Measurements from ENCODE around the gene PLEKHA4. TPM values are rescaled to one million over a fixed set of nuclear protein-coding genes. Genes with fewer than 3 reads are reported as not detected.

PLEKHA4 gene
- total RNA-seq, 4 donors from 2014 or later = 11.4 to 27.4 (median 18.9) TPM

DNA sequence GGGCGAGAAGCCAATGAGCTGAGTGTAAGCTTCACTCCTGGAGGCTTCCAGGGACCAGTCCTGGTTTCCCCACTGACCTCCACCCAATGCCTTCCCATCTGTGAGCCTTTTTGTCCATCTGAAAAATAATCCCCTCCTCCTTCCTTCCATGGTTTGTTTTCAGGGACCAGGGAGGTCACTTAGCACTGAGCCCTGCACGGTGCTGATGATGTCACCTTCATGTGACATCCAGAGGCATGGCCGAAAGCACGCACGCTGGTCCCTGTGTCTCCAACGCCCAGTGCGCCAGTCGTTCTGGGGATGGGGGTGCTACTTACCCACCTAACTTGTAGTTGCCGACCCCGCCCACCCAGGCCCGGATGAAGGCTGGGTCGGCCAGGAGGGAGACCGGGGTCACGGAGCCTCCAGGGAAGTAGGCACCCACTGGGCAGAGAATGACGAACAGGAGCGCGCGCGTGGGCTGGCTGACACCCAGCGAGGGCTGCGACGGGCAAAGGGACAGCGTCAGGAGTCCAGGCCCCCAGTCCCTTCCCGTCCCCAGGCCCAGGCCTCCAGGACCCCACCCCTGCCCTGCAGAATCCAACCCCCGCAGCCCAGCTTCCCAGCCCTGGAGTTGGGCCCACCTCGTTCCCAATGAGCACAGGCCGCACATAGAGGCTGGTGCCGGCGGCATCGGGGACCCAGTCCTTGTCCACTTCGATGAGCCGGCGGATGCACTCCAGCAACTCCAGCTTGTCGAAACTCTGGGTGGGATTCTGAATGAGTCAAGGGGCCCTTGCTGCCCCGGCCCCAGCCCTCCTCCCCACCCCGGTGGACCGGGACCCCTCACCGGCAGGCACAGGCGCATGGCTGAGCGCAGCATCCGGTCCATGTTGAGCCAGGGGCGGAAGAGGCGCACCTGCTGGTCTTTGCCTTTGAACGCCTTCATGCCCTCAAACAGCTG lies 68.8 kb downstream of the PLEKHA4 start:
- Histone ChIP-seq H3K36me3 (peaks cover 7 to 33% (median 18%) of the 10 kb centered on the region in 4 donors), H3K9me3 (no peaks in the 10 kb centered on the region), H3K4me3 (no peak overlapping the region), H3K27ac (replicated peaks in 1 of 4) (peak overlapping the region in 2 of 4 donors; percentile 10 to 14), H3K4me1 (peaks cover 15 to 23% (median 20%) of the 10 kb centered on the region in 4 donors), H3K27me3 (no peaks in the 10 kb centered on the region)
- DNase-seq (ENCODE audit: extremely low spot score) = no peak
- TF ChIP-seq CTCF (IDR thresholded peaks at IDR 0.05) (no peak), POLR2A (IDR thresholded peaks at IDR 0.05; ENCODE audit: low read depth) (no peak), EP300 (IDR thresholded peaks at IDR 0.05) (no peak), POLR2AphosphoS5 (IDR thresholded peaks at IDR 0.05) (no peak)
- WGBS = 92% methylated on average over 38 of the region's 44 CpGs
- intact Hi-C loops (cut with DNase I) = loop anchor here (10.0 kb wide), 1 partner anchor 155 kb away; the partner anchor contains the start of gene CA11

DNA sequence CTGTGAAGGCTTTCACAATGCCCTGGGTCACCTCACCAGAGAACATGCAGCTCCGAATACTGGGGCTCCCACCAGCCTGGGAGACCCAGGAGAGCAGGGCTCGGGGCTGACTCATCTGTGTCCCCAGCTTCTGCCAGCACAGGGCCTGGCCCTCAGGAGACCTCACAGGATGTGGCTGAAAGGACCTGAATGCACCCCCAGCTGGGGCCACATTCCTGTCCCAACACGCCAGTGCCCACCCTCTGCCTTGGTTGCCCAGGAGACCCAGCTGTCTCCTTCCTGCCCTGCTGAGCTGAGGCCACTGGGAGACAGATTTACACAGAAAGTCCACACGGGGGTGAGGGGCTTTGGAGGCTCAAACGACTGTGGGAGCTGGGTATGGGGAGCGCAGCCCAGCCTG lies 69.5 kb downstream of the PLEKHA4 start:
- TF ChIP-seq POLR2A (IDR thresholded peaks at IDR 0.05; ENCODE audit: low read depth) (no peak), CTCF (IDR thresholded peaks at IDR 0.05) (no peak), POLR2AphosphoS5 (IDR thresholded peaks at IDR 0.05) (no peak), EP300 (IDR thresholded peaks at IDR 0.05) (no peak)
- no peaks in the 10 kb centered on the region for H3K27me3 ChIP-seq
- H3K36me3 ChIP-seq = peaks cover 7 to 31% (median 18%) of the 10 kb centered on the region in 4 donors
- DNase-seq (ENCODE audit: extremely low spot score) = no peak
- H3K4me3 ChIP-seq = no peak overlapping the region
- intact Hi-C loops (cut with DNase I) = loop anchor here (10.0 kb wide), 1 partner anchor 154 kb away; the partner anchor contains the start of gene CA11
- no peaks in the 10 kb centered on the region for H3K9me3 ChIP-seq
- H3K4me1 ChIP-seq = peaks cover 16 to 28% (median 23%) of the 10 kb centered on the region in 4 donors
- H3K27ac ChIP-seq (replicated peaks in 1 of 4) = peak overlapping the region in 2 of 4 donors; percentile 10 to 14
- WGBS = 89% methylated on average over 3 of the region's 6 CpGs

GRCh38 chr19:48797103-48797502 lies 71.3 kb downstream of the PLEKHA4 start:
- WGBS = 100% methylated on average over 5 of the region's 7 CpGs
- Histone ChIP-seq H3K9me3 (no peaks in the 10 kb centered on the region), H3K27me3 (no peaks in the 10 kb centered on the region), H3K4me3 (no peak overlapping the region), H3K4me1 (peaks cover 16 to 28% (median 23%) of the 10 kb centered on the region in 4 donors), H3K27ac (replicated peaks in 1 of 4) (peak overlapping the region in 2 of 4 donors; percentile 11 to 88), H3K36me3 (peaks cover 7 to 31% (median 18%) of the 10 kb centered on the region in 4 donors)
- intact Hi-C loops (cut with DNase I) = loop anchor here (10.0 kb wide), 1 partner anchor 152 kb away; the partner anchor contains the start of gene CA11
- TF ChIP-seq POLR2A (IDR thresholded peaks at IDR 0.05; ENCODE audit: low read depth) (no peak), POLR2AphosphoS5 (IDR thresholded peaks at IDR 0.05) (no peak), CTCF (IDR thresholded peaks at IDR 0.05) (no peak), EP300 (IDR thresholded peaks at IDR 0.05) (no peak)
- DNase-seq (ENCODE audit: extremely low spot score) = no peak

GRCh38 chr19:48796298-48797083 lies 71.9 kb downstream of the PLEKHA4 start:
- Histone ChIP-seq H3K27ac (replicated peaks in 1 of 4) (peak overlapping the region; percentile 86 to 92 (median 89)), H3K9me3 (no peaks in the 10 kb centered on the region), H3K27me3 (no peaks in the 10 kb centered on the region), H3K4me3 (no peak overlapping the region), H3K36me3 (peaks cover 7 to 31% (median 18%) of the 10 kb centered on the region in 4 donors), H3K4me1 (peaks cover 16 to 28% (median 23%) of the 10 kb centered on the region in 4 donors)
- DNase-seq (ENCODE audit: extremely low spot score) = no peak
- intact Hi-C loops (cut with DNase I) = loop anchor here (10.0 kb wide), 1 partner anchor 152 kb away; the partner anchor contains the start of gene CA11
- no peak for TF ChIP-seq CTCF (IDR thresholded peaks at IDR 0.05)
- no peak for TF ChIP-seq POLR2AphosphoS5 (IDR thresholded peaks at IDR 0.05)
- no peak for TF ChIP-seq POLR2A (IDR thresholded peaks at IDR 0.05; ENCODE audit: low read depth)
- no peak for TF ChIP-seq EP300 (IDR thresholded peaks at IDR 0.05)
- WGBS = 91% methylated on average over 17 of the region's 20 CpGs

Data from esophagus muscularis mucosa (tissue), 4 donors.